ENCODE results near the gene TAAR1. TPM values are rescaled to one million over a fixed set of nuclear protein-coding genes. Genes with fewer than 3 reads are reported as not detected.
"Not testable (repeated sequence)": the region's sequence is repeated elsewhere in the genome, so short reads cannot be mapped to it uniquely, and the experiment has no call there.

TAAR1 gene
- total RNA-seq, 1 donor from 2014 or later, result not detected

GRCh38 chr6:132666118-132666517, 7.1 kb upstream of the TAAR1 start:
- ATAC-seq (no peak), DNase-seq (ENCODE audit: missing footprints) (no peak)
- intact Hi-C loops (cut with DNase I), result loop anchor here (5.0 kb wide), 1 partner anchor 96 kb away; no protein-coding TSS in a partner anchor

GRCh38 chr6:132664309-132665034, 5.5 kb upstream of the TAAR1 start:
- ATAC-seq, result no peak

GRCh38 chr6:132663661-132664060, 4.7 kb upstream of the TAAR1 start:
- intact Hi-C loops (cut with DNase I), result no loop called here
- ATAC-seq (no peak), DNase-seq (ENCODE audit: missing footprints) (no peak)

More at GRCh38 chr6:132664309-132665034, 5.5 kb upstream of the TAAR1 start:
- intact Hi-C loops (cut with DNase I), result loop anchor here (5.0 kb wide), 1 partner anchor 98 kb away; no protein-coding TSS in a partner anchor
- DNase-seq (ENCODE audit: missing footprints), result no peak

GRCh38 chr6:132661906-132662305, 2.9 kb upstream of the TAAR1 start:
- intact Hi-C loops (cut with DNase I), result no loop called here
- ATAC-seq, result no peak
- DNase-seq (ENCODE audit: missing footprints), result no peak

GRCh38 chr6:132651062-132651461, 7.9 kb downstream of the TAAR1 start:
- intact Hi-C loops (cut with DNase I), result no loop called here
- no peak for DNase-seq (ENCODE audit: missing footprints)
- ATAC-seq, result no peak

GRCh38 chr6:132650429-132650828, 8.6 kb downstream of the TAAR1 start:
- intact Hi-C loops (cut with DNase I), result no loop called here
- ATAC-seq (no peak), DNase-seq (ENCODE audit: missing footprints) (no peak)

- ATAC-seq, result no peak
- DNase-seq (ENCODE audit: missing footprints), result no peak
- intact Hi-C loops (cut with DNase I), result no loop called here
These were observed 10.2 kb downstream of the TAAR1 start for GRCh38 chr6:132648828-132649227.

GRCh38 chr6:132648356-132648755, 10.6 kb downstream of the TAAR1 start:
- intact Hi-C loops (cut with DNase I), result no loop called here
- no peak for ATAC-seq
- DNase-seq (ENCODE audit: missing footprints), result no peak

GRCh38 chr6:132643547-132643946, 15.4 kb downstream of the TAAR1 start:
- intact Hi-C loops (cut with DNase I), result no loop called here
- DNase-seq (ENCODE audit: missing footprints) (no peak), ATAC-seq (no peak)

- DNase-seq (ENCODE audit: missing footprints); ATAC-seq; intact Hi-C loops (cut with DNase I): not testable (repeated sequence)
These were observed 21.8 kb downstream of the TAAR1 start for GRCh38 chr6:132637135-132637534.

GRCh38 chr6:132635906-132636305, 23.1 kb downstream of the TAAR1 start:
- intact Hi-C loops (cut with DNase I); ATAC-seq; DNase-seq (ENCODE audit: missing footprints): not testable (repeated sequence)

GRCh38 chr6:132635288-132635687, 23.7 kb downstream of the TAAR1 start:
- DNase-seq (ENCODE audit: missing footprints); ATAC-seq; intact Hi-C loops (cut with DNase I): not testable (repeated sequence)

- no peak for ATAC-seq
- no peak for DNase-seq (ENCODE audit: missing footprints)
- intact Hi-C loops (cut with DNase I), result no loop called here
These were observed 24.2 kb downstream of the TAAR1 start for GRCh38 chr6:132634796-132635195.

GRCh38 chr6:132633362-132633761, 25.6 kb downstream of the TAAR1 start:
- ATAC-seq, result no peak

GRCh38 chr6:132624175-132624574, 34.8 kb downstream of the TAAR1 start, which contains the start of gene TAAR2:
TAAR2 (minus strand) TSS chr6:132624275; CDS start chr6:132624275, 0 bp downstream.
- DNase-seq (ENCODE audit: missing footprints) (no peak), ATAC-seq (no peak)
- intact Hi-C loops (cut with DNase I), result no loop called here

More at GRCh38 chr6:132633362-132633761, 25.6 kb downstream of the TAAR1 start:
- intact Hi-C loops (cut with DNase I), result no loop called here
- no peak for DNase-seq (ENCODE audit: missing footprints)

GRCh38 chr6:132623106-132623845, 35.7 kb downstream of the TAAR1 start:
- intact Hi-C loops (cut with DNase I), result no loop called here
- DNase-seq (ENCODE audit: missing footprints) (no peak), ATAC-seq (no peak)

- intact Hi-C loops (cut with DNase I), result no loop called here
- ATAC-seq (no peak), DNase-seq (ENCODE audit: missing footprints) (no peak)
These were observed 42.3 kb downstream of the TAAR1 start for GRCh38 chr6:132616677-132617076.

- intact Hi-C loops (cut with DNase I), result no loop called here
- DNase-seq (ENCODE audit: missing footprints) (no peak), ATAC-seq (no peak)
These were observed 44.4 kb downstream of the TAAR1 start for GRCh38 chr6:132614554-132614953.

- intact Hi-C loops (cut with DNase I), result no loop called here
- DNase-seq (ENCODE audit: missing footprints), result no peak
- ATAC-seq, result no peak
These were observed 46.4 kb downstream of the TAAR1 start for GRCh38 chr6:132612449-132613108.

All from Right ventricle myocardium inferior (tissue), 1 donor.